C4-2B (cell line): ENCODE measurements around the gene PERCC1.

Experiments
- CTCF ChIP-seq: fragments of 450-650 bp; conservative IDR thresholded peaks from 2 replicates; pipeline ENCODE4 v1.5.1; 2017; ENCODE audit warnings: mild to moderate bottlenecking
- ZFX ChIP-seq: fragments of 450-650 bp; IDR thresholded peaks from 2 replicates; pipeline ENCODE4 v1.6.1; 2017

GRCh38 chr16:1452530-1452929 lies 21.7 kb downstream of the PERCC1 start:
- TF ChIP-seq CTCF (no peak), ZFX (no peak)
